Left ventricle myocardium inferior (tissue), 1 donor: ENCODE data around the gene PSD2. TPM values are rescaled to one million over a fixed set of nuclear protein-coding genes. Genes with fewer than 3 reads are reported as not detected.

ENCODE experiments used
- DNase-seq: peaks from one replicate; pipeline ENCODE4 v3.0.0-alpha.2; 2020
- H3K27ac ChIP-seq: fragments of 200-600 bp; replicated peaks from 2 replicates; pipeline ENCODE4 v1.8.0; 2021
- H3K27me3 ChIP-seq: fragments of 200-600 bp; 2 replicates; pipeline ENCODE4 v1.8.0; 2021; ENCODE audit warnings: low read depth
- H3K36me3 ChIP-seq: fragments of 200-600 bp; 2 replicates; pipeline ENCODE4 v1.8.0; 2021
- H3K4me1 ChIP-seq: fragments of 200-600 bp; 2 replicates; pipeline ENCODE4 v1.8.0; 2021
- H3K4me3 ChIP-seq: fragments of 200-600 bp; 2 replicates; pipeline ENCODE4 v1.8.0; 2021; ENCODE audit warnings: mild to moderate bottlenecking, moderate library complexity
- H3K9me3 ChIP-seq: fragments of 200-600 bp; replicated peaks from 2 replicates; pipeline ENCODE4 v1.8.0; 2021
- intact Hi-C: fragments of 100-400 bp; cut with micrococcal nuclease; formaldehyde crosslinking; loops from one replicate; pipeline ENCODE4 v1.11.0; 2022
- total RNA-seq: library from RNA; stranded (reverse); fragmentation: NEBNext Ultra II Directional; extraction: Animal tissue kit (Norgen Biotek cat#: 25700); gene quantifications from one replicate; pipeline ENCODE4 v1.2.1, GENCODE V29; 2021
- TF ChIP-seq, protein P1 (sequence below): fragments of 200-600 bp; IDR thresholded peaks from 2 replicates; pipeline ENCODE4 v1.8.0; 2021; ENCODE audit warnings: antibody characterized with exemption, mild to moderate bottlenecking, borderline replicate concordance
- donor health status: DM: no; HTN: yes; CAD: no; lungs with severe emphysema.

PSD2 gene
- total RNA-seq, 1 donor from 2014 or later, result not detected

DNA sequence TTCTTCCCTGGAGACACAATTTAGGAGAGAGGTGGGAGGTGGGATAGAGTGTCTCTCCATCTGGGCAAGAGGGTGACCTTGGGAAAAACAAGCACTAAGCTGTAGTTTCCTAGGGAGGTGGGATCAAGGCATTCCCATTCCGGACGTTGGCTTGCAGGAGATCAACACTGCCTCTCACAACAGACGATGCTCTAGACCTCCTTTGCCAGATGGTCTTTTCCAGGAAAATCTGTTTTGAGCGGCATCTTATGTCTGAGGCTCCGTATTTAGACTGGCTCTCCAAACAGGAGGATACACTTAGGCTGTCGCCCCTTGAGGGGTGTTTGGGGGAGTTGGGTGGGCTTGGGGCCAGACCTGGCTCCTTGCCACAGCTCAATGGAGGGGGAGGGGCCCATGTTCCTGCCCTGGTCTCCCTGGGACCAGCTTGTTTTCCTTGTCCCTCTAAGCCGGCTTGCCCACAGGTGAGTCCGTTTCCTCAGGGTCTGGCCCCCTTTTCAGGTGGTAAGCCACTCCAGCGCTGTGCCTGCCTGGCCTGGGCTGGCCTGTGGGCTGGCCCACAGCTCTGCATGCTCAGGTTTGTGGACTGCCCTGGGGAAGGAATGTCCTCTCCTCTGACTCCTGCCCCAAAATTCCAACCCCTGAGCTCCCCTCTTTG lies 2.4 kb downstream of the PSD2 start:
- H3K27me3 ChIP-seq, result peaks cover 93% of the 10 kb centered on the region
- intact Hi-C loops, result loop anchor here (10.0 kb wide), 1 partner anchor 47 kb away; no protein-coding TSS in a partner anchor
- H3K27ac ChIP-seq, result no peak overlapping the region
- TF ChIP-seq, protein P1, sequence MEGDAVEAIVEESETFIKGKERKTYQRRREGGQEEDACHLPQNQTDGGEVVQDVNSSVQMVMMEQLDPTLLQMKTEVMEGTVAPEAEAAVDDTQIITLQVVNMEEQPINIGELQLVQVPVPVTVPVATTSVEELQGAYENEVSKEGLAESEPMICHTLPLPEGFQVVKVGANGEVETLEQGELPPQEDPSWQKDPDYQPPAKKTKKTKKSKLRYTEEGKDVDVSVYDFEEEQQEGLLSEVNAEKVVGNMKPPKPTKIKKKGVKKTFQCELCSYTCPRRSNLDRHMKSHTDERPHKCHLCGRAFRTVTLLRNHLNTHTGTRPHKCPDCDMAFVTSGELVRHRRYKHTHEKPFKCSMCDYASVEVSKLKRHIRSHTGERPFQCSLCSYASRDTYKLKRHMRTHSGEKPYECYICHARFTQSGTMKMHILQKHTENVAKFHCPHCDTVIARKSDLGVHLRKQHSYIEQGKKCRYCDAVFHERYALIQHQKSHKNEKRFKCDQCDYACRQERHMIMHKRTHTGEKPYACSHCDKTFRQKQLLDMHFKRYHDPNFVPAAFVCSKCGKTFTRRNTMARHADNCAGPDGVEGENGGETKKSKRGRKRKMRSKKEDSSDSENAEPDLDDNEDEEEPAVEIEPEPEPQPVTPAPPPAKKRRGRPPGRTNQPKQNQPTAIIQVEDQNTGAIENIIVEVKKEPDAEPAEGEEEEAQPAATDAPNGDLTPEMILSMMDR, result no peak
- H3K9me3 ChIP-seq, result no peaks in the 10 kb centered on the region
- H3K36me3 ChIP-seq, result no peaks in the 10 kb centered on the region
- no peak for DNase-seq
- H3K4me3 ChIP-seq, result no peak overlapping the region
- peaks cover 14% of the 10 kb centered on the region for H3K4me1 ChIP-seq

DNA sequence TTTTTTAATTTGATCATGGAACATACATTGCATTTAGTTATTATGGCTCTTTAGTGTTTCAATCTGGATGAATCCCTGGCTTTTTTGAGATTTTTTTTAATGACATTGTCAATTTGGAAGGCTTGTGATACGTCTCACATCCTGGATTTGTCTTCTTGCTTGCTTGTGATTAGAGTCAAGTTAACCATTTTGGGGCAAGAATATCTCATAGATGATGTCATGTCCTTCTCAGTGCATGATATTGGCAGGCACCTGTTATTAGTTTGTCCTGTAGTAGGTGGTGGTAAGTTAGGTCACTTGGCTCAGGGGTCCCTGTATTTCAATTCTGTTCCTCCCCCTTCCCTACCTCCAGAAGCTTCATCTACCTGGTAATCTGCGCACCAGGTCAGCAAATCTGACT lies 3.3 kb downstream of the PSD2 start:
- Histone ChIP-seq H3K27ac (no peak overlapping the region), H3K9me3 (no peaks in the 10 kb centered on the region), H3K27me3 (peaks cover 100% of the 10 kb centered on the region), H3K4me3 (no peak overlapping the region), H3K36me3 (no peaks in the 10 kb centered on the region), H3K4me1 (peaks cover 14% of the 10 kb centered on the region)
- intact Hi-C loops, result loop anchor here (10.0 kb wide), 1 partner anchor 46 kb away; no protein-coding TSS in a partner anchor
- TF ChIP-seq, protein P1, result no peak
- no peak for DNase-seq

DNA sequence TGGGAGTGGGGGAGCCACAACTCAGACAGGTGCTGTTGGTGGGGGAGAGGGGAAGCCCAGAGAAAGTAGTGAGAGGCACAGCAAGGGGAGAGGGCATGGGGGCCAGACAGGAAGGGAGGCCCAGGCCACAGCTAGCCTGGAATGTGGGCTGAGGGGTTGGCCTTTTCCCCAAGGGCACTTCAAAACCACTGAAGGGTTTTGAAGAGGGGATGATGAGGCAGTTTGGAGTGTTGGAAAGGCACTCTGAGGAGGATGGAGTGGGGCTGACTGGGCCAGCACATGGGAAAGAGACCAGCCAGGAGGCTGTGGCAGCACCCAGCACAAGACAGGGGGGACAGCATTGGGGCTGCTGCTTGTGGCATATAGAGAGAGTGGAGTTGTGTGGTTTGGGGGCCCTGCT lies 3.8 kb downstream of the PSD2 start:
- intact Hi-C loops, result loop anchor here (10.0 kb wide), 1 partner anchor 45 kb away; no protein-coding TSS in a partner anchor
- no peak overlapping the region for H3K27ac ChIP-seq
- peaks cover 100% of the 10 kb centered on the region for H3K27me3 ChIP-seq
- no peaks in the 10 kb centered on the region for H3K9me3 ChIP-seq
- no peaks in the 10 kb centered on the region for H3K36me3 ChIP-seq
- no peak overlapping the region for H3K4me3 ChIP-seq
- no peak for DNase-seq
- peaks cover 14% of the 10 kb centered on the region for H3K4me1 ChIP-seq
- TF ChIP-seq, protein P1, result no peak

DNA sequence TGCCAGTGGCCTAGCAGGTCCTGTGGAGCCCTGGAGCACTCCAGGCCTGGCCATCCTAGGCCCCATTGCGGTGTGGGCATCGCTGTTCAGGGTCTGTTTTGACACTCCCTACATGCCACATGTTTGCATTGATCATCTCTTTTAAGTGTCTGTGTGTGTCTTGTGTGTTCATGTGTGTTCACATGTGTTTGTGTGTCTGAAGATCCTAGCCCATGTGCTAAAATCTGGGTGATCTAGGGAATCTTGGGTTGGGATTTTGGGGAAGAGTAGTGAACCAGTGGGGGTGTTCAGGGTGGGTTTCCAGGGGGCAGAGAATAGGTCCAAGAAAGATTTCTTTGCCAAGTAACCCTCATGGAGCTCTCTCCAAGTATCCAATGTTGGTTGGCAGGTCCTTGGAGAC lies 8.4 kb downstream of the PSD2 start:
- no peak overlapping the region for H3K27ac ChIP-seq
- intact Hi-C loops, result no loop called here
- TF ChIP-seq, protein P1, result no peak
- H3K27me3 ChIP-seq, result peaks cover 73% of the 10 kb centered on the region
- H3K4me3 ChIP-seq, result no peak overlapping the region
- H3K9me3 ChIP-seq, result no peaks in the 10 kb centered on the region
- H3K4me1 ChIP-seq, result no peaks in the 10 kb centered on the region
- DNase-seq, result no peak
- no peaks in the 10 kb centered on the region for H3K36me3 ChIP-seq

DNA sequence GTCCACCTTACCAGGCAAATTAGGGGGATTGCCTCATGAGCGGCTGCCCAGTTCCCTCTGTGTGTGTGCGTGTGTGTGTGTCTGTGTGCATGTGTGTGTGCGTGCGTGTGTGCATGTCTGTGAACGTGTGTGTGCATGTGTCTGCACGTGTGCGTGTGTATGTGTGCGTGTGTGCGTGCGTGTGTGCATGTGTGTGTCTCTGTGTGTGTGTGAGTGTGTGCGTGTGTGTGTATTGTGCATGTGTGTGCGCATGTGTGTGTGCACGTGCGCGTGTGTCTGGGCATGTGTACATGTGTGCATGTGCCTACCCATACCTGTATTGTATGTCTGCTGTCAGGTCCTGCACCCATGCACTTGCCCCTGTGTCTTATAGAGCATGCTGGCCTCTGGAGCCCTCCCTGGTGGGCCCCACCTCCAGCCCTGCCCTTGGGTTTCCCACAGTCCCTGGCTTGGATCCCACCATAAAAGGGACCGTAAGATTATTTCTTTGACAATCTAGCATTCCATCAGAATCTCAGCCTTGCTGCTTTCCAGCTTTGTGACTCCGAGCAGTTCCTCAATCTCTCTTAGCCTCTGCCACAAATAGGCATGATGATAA lies 9.3 kb downstream of the PSD2 start:
- intact Hi-C loops, result no loop called here
- no peaks in the 10 kb centered on the region for H3K4me1 ChIP-seq
- peaks cover 71% of the 10 kb centered on the region for H3K27me3 ChIP-seq
- DNase-seq, result no peak
- TF ChIP-seq, protein P1, result no peak
- H3K27ac ChIP-seq, result no peak overlapping the region
- H3K36me3 ChIP-seq, result no peaks in the 10 kb centered on the region
- H3K9me3 ChIP-seq, result no peaks in the 10 kb centered on the region
- H3K4me3 ChIP-seq, result no peak overlapping the region
